ENCODE data around the gene ART3.
"Not testable (repeated sequence)": the region's sequence is repeated elsewhere in the genome, so short reads cannot be mapped to it uniquely, and the experiment has no call there.

ART3 gene

DNA sequence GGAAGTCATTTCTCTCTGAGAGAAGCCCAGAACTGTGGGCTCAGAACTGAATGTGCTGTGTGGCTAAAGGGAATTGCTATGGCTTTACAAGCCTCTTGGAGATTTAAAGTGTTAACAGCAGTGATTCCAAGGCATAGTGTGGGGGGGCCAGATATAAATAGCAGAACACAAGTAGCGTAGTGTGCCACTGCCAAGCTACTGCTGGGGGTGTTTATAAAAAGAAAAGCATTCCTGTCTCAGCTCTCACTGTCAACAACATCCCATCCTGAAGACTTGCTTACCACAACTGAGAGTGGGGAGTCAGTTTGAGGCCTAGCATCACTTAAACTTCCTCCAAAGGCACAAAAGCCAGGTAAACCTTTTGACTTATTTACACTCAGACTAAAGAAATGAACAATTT is at the start of gene ART3:
Gene ART3 (plus strand): TSS at position 242 of the 400 bp plus-strand sequence. CDS start 1,181 bp downstream, outside the sequence.
- no peak for DNase-seq

GRCh38 chr4:76028350-76028765 is 46.2 kb upstream of the ART3 start:
- peak; percentile 40 for DNase-seq

DNA sequence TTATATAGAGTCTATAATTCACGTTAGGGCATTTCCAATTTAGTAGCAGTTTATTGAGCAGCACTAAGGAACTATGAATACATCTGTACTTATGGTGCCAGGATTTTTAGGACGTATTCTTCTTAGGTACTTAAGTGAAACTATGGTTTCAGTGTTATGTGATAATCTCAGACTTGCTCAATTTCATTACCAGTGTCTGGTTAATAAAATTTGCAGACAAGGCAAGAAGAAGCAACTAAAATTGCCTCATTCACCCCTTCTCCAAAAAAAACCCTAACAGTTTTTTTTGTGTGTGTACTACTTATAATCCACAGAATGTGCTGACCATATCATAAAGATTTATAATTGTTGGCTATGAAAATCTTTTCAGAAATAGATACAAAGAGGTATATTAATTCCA is 45.2 kb upstream of the ART3 start:
- DNase-seq: no peak

DNA sequence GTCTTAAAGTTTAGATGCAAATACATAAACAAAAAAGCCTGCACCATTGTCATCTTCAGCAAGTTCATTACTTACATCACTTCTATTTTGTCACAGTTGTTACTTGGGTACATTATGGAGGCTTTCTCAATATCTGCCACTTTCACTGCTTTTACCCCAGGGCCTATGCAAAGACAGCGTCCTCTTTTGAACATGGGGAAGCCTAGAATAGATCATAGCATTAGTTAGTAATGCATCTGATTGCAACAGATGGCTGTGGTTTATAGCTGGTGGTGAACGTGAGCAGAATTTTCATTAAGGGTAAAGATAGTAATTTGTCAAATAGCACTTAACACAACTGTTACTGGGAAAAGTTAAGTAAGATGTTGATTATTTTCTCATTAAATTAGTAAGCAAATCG is 39.4 kb upstream of the ART3 start:
- DNase-seq: no peak

GRCh38 chr4:76035799-76036380 is 38.6 kb upstream of the ART3 start, which contains the start of gene CXCL11:
CXCL11 (minus strand) TSS chr4:76036070; CDS start chr4:76035987, 83 bp downstream.
- no peak for DNase-seq

- DNase-seq: no peak
These were observed 37.7 kb upstream of the ART3 start for GRCh38 chr4:76036855-76037254.

GRCh38 chr4:76042241-76042998 is 32.1 kb upstream of the ART3 start:
- peak; percentile 56 for DNase-seq

- not testable (repeated sequence) for DNase-seq
These were observed 31.2 kb upstream of the ART3 start for GRCh38 chr4:76043306-76043705.

GRCh38 chr4:76044686-76045085 is 29.8 kb upstream of the ART3 start:
- DNase-seq: not testable (repeated sequence)

DNA sequence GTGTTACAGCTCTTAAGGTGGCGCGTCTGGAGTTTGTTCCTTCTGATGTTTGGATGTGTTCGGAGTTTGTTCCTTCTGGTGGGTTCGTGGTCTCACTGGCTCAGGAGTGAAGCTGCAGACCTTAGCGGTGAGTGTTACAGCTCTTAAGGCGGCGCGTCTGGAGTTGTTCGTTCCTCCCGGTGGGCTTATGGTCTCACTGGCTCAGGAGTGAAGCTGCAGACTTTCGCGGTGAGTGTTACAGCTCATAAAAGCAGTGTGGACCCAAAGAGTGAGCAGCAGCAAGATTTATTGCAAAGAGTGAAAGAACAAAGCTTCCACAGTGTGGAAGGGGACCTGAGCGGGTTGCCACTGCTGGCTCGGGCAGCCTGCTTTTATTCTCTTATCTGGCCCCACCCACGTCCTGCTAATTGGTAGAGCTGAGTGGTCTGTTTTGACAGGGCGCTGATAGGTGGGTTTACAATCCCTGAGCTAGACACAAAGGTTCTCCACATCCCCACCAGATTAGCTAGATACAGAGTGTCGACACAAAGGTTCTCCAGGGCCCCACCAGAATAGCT is 24.6 kb upstream of the ART3 start:
- not testable (repeated sequence) for DNase-seq

DNA sequence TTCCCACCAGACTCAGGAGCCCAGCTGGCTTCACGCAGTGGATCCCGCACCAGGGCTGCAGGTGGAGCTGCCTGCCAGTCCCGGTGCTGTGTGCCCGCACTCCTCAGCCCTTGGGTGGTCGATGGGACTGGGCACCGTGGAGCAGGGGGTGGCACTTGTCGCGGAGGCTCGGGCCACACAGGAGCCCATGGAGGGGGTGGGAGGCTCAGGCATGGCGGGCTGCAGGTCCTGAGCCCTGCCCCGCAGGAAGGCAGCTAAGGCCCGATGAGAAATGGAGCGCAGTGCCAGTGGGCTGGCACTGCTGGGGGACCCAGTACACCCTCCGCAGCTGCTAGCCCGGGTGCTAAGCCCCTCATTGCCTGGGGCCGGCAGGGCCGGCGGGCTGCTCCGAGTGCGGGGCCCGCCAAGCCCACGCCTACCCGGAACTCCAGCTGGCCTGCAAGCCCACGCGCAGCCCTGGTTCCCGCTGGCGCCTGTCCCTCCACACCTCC is 23.9 kb upstream of the ART3 start:
- not testable (repeated sequence) for DNase-seq

GRCh38 chr4:76053730-76054129 is 20.8 kb upstream of the ART3 start:
- no peak for DNase-seq

DNA sequence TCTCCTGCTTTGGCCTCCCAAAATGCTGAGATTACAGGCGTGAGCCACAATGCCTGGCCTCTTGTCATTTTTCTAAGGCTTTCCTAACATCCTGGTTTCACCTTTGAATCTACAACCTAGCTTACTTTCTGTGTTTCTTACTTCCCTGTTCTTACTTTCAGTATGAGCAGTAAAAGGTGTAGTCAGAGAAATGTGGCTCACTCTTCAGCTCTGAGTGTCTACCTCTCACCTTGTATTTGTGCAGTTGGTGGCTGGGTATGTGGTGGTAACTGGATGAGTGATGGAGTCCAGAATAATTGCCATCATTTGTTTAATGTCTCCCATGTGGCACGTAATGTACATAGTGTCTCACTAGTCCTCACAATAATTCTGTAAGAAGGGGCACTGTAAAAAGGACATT is 19.5 kb upstream of the ART3 start:
- peak; percentile 87 for DNase-seq

GRCh38 chr4:76055421-76055820 is 19.1 kb upstream of the ART3 start:
- DNase-seq: no peak

DNA sequence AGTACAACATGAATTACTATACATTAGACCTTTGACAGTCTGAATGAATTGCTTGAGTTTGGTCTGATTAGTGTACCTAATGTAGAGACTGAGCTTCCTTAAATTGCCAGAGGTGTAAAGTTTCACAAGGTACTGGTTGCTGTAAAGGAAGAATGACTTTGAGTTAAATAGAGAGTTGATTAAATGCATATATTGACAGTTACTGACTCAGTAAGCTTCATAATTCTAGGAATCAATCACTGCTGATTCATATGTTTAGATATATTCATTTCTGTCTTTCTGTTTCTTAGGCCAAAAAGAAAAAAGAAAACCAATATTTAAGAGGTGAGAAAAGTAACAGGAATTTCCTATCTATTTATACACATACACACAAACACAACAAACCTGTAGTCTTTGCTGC is 16.2 kb upstream of the ART3 start:
- peak; percentile 81 for DNase-seq

DNA sequence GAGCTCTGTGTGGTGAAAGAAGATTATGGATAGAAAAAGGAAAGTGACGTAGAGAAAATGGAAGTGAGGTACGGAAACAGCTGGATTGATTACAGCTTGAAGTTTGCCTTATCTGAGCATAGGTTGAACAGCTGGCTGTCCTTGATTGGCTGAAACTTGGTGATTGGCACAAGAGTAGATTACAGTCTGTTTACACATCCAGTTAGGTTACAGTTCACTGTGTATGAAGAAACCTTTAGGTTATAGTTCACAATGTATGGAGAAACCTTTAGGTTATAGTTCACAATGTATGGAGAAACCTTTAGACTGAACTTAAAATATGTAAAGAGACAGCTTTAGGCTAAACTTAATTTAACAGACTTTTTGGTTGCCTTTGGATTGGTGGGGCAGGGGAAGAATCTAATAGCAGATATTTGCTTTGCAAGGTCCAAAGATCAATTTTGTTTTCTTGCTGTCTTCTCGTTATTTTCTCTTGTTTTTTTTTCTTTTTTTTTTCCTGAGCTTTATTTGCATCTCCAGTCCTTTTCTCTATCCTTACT is 15.6 kb upstream of the ART3 start:
- DNase-seq: peak; percentile 72

DNA sequence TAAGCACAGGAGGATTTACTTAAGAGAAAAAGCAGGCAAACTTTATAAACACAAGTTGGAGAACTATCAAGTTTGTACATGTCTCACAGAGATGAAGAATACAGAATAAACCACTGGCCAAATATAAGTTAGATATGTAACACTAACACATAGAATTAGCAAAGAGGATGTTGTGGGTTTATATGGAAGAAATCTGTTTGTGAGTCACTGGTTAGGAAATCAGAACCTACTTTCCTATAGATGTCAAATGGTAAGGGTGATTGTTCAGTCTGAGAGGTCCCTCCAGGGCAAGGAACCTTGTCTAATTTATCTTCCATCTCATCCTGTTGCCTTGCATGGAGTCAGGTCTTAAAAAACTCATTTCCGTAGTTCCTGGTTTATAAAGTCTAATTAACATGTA is 14.8 kb upstream of the ART3 start:
- peak; percentile 79 for DNase-seq

GRCh38 chr4:76060506-76060905 is 14.0 kb upstream of the ART3 start:
- no peak for DNase-seq

DNA sequence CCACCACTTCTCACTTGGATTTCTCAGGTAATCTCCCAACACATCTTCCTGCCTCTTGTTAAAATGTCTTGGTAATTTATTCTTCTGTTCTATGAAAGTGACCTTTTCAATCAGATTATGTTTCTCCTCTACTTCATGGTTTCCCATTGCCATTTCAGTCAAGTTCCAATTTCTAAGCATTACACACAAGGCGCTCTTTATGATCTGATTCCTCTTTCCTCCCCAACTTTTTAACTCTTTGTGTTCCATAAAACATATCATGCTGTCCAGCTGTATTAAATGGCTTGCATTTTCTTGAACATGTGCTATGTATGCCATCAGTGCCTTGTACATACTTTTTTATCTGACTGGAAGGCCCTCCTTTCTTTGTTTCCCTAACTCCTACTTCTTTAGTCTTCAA is 13.1 kb upstream of the ART3 start:
- no peak for DNase-seq

DNA sequence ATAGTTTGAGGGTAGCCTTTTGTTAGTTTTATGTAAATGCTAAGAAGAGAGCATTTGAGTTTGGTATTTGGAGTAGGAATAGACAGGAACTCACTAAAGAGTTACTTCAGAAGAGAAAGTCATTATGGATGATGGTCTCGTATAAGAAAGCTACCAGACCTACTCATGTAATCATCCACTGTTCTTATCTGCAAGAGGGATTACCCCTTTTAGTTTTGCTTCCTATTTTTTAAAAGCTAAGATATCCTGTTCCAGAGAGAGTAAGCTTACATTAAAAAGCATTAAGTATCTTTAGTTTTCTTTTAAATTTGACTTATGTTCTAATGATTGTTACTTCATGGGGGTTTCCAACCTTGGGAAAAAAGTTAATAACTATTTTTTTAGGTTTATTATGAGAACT is 12.5 kb upstream of the ART3 start:
- no peak for DNase-seq

DNA sequence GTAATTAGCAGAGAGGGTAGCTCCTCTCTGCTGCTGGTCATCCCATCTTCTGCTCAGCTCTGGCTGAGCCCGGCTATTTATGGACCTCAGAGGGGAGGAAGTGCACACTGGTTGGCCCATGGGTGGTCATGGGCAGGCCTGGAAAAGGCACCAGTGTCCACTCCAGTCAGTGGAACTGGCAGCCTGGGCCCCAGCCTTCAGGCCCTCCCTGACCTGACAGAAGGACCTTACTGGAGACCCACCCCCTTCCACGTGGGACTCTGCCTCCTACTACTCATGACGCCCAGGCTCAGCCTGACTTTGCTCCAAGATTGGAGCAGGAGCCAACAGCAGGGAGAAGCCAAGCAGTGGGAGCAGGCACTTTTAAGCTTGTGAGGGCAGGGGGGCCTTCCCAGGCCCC is 8.0 kb upstream of the ART3 start:
- DNase-seq: no peak

DNA sequence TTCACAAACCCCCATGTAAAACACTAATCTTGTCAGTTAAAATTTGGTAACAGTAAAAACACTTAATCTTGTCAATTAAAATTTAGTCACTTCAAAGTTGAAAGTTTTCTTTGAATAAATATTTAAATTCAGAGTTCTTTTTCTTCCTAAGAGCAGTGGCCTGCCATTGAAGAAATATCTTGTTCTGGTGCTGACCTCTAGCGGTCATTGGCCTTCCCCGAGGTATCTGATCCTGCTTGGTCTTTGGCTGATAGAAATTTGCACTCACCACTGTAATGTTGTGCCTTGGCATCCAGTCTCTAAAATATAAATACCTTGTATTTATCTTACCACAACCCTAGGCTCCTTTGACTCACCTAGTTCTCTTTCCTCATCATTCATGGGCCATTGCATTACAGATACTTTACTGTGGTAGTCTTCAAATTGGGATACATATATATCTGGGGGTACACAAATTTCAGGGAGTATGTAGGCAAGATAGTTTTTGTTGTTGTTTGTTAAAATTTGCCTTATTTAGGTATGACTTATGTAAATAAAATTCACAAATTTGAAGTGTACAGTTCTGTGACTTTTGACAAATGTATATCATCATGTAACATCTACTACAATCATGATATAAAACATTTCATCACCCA is 6.7 kb upstream of the ART3 start:
- DNase-seq: peak; percentile 87

GRCh38 chr4:76072760-76073159 is 1.7 kb upstream of the ART3 start:
- no peak for DNase-seq
